Myocyte (in vitro differentiated cells): Measurements from ENCODE around the gene TGFBR1. TPM values are rescaled to one million over a fixed set of nuclear protein-coding genes. Genes with fewer than 3 reads are reported as not detected.
"Not testable (repeated sequence)": the region's sequence is repeated elsewhere in the genome, so short reads cannot be mapped to it uniquely, and the experiment has no call there.

Experiments used
- DNase-seq: peaks from one replicate; pipeline ENCODE4 v3.0.0-alpha.2; 2012; ENCODE audit warnings: low read depth
- total RNA-seq: library from RNA; depleted of rRNA; stranded (reverse); fragments of >200 nt; gene quantifications from 2 replicates; pipeline ENCODE4 v1.2.3, GENCODE V29; 2014

The TGFBR1 gene
- total RNA-seq, 1 donor from 2014 or later = 53.9 TPM

GRCh38 chr9:99075246-99075912 lies 29.5 kb upstream of the TGFBR1 start:
- peak; percentile 95 for DNase-seq

- DNase-seq = no peak
These were observed 28.9 kb upstream of the TGFBR1 start for GRCh38 chr9:99076030-99076429.

GRCh38 chr9:99076483-99077171 lies 28.3 kb upstream of the TGFBR1 start:
- peak; percentile 71 for DNase-seq

GRCh38 chr9:99078717-99079116 lies 26.2 kb upstream of the TGFBR1 start:
- DNase-seq = no peak

- DNase-seq = no peak
These were observed 25.4 kb upstream of the TGFBR1 start for GRCh38 chr9:99079542-99079941.

- DNase-seq = no peak
These were observed 21.9 kb upstream of the TGFBR1 start for GRCh38 chr9:99083051-99083450.

- peak; percentile 78 for DNase-seq
These were observed 18.7 kb upstream of the TGFBR1 start for GRCh38 chr9:99085949-99086948.

GRCh38 chr9:99087462-99087861 lies 17.5 kb upstream of the TGFBR1 start:
- no peak for DNase-seq

GRCh38 chr9:99090336-99091130 lies 14.4 kb upstream of the TGFBR1 start:
- DNase-seq = peak; percentile 43

GRCh38 chr9:99092643-99093491 lies 12.0 kb upstream of the TGFBR1 start:
- no peak for DNase-seq

GRCh38 chr9:99093492-99093791 lies 11.5 kb upstream of the TGFBR1 start:
- DNase-seq = no peak

- no peak for DNase-seq
These were observed 9.3 kb upstream of the TGFBR1 start for GRCh38 chr9:99095565-99095964.

GRCh38 chr9:99096409-99096808 lies 8.5 kb upstream of the TGFBR1 start:
- no peak for DNase-seq

GRCh38 chr9:99099806-99100585 lies 4.9 kb upstream of the TGFBR1 start:
- not testable (repeated sequence) for DNase-seq

- no peak for DNase-seq
These were observed 3.6 kb upstream of the TGFBR1 start for GRCh38 chr9:99101271-99101670.

- DNase-seq = no peak
These were observed 3.1 kb upstream of the TGFBR1 start for GRCh38 chr9:99101812-99102211.

- no peak for DNase-seq
These were observed 1.6 kb upstream of the TGFBR1 start for GRCh38 chr9:99103054-99103895.

- DNase-seq = no peak
These were observed 933 bp upstream of the TGFBR1 start for GRCh38 chr9:99103901-99104458.
